HG02763 (cell line): ENCODE measurements around the gene TNNT3.
"Not testable (repeated sequence)": the region's sequence is repeated elsewhere in the genome, so short reads cannot be mapped to it uniquely, and the experiment has no call there.

Experiments used
- ATAC-seq: cut with Tn5 transposase; IDR thresholded peaks from one replicate; pipeline ENCODE4 v1.9.1; 2021; ENCODE audit warnings: mild to moderate bottlenecking, moderate library complexity; ENCODE audit not compliant: unreplicated experiment

TNNT3 gene

GRCh38 chr11:1919391-1920127, at the start of gene TNNT3:
Gene TNNT3 (plus strand): TSS chr11:1919703. CDS start chr11:1922875, 3,172 bp downstream.
- no peak for ATAC-seq

GRCh38 chr11:1870326-1870696, 49.2 kb upstream of the TNNT3 start:
- no peak for ATAC-seq

- no peak for ATAC-seq
These were observed 48.6 kb upstream of the TNNT3 start for GRCh38 chr11:1870721-1871466.

- no peak for ATAC-seq
These were observed 48.0 kb upstream of the TNNT3 start for GRCh38 chr11:1871531-1871930.

GRCh38 chr11:1872267-1872985, 47.1 kb upstream of the TNNT3 start:
- no peak for ATAC-seq

GRCh38 chr11:1873048-1873812, 46.3 kb upstream of the TNNT3 start:
- no peak for ATAC-seq

- ATAC-seq = not testable (repeated sequence)
These were observed 45.7 kb upstream of the TNNT3 start for GRCh38 chr11:1873813-1874150.

- not testable (repeated sequence) for ATAC-seq
These were observed 44.9 kb upstream of the TNNT3 start for GRCh38 chr11:1874441-1875092.

GRCh38 chr11:1875093-1875850, 44.2 kb upstream of the TNNT3 start:
- no peak for ATAC-seq

GRCh38 chr11:1875851-1876301, 43.6 kb upstream of the TNNT3 start:
- not testable (repeated sequence) for ATAC-seq

- ATAC-seq = no peak
These were observed 43.0 kb upstream of the TNNT3 start for GRCh38 chr11:1876361-1877063.

- ATAC-seq = no peak
These were observed 42.0 kb upstream of the TNNT3 start for GRCh38 chr11:1877211-1878136.

GRCh38 chr11:1878137-1879031, 41.1 kb upstream of the TNNT3 start:
- ATAC-seq = no peak

- ATAC-seq = no peak
These were observed 40.1 kb upstream of the TNNT3 start for GRCh38 chr11:1879342-1879940.

GRCh38 chr11:1879941-1880720, 39.4 kb upstream of the TNNT3 start:
- ATAC-seq = no peak
